HCT116 (cell line): Measurements from ENCODE around the gene SPSB3. TPM values are rescaled to one million over a fixed set of nuclear protein-coding genes. Genes with fewer than 3 reads are reported as not detected.

Experiments used
- EZH2 ChIP-seq: fragments of 200-600 bp; sonication (generic); IDR thresholded peaks from 2 replicates; pipeline ENCODE4 v1.6.1; 2017; ENCODE audit warnings: antibody characterized with exemption, mixed run types
- FOSL1 ChIP-seq: IDR thresholded peaks from 2 replicates; pipeline ENCODE4 v1.6.1; 2012; ENCODE audit warnings: low read depth
- RAD21 ChIP-seq: IDR thresholded peaks from 2 replicates; pipeline ENCODE4 v1.6.1; 2012; ENCODE audit warnings: low read depth, mild to moderate bottlenecking
- YY1 ChIP-seq: IDR thresholded peaks from 2 replicates; pipeline ENCODE4 v1.6.1; 2011; ENCODE audit warnings: low read length, low read depth, moderate library complexity, mild to moderate bottlenecking; ENCODE audit not compliant: insufficient replicate concordance; ENCODE audit errors: extremely low read depth
- ZFX ChIP-seq: fragments of 450-650 bp; IDR thresholded peaks from 2 replicates; pipeline ENCODE4 v1.6.1; 2017
- total RNA-seq: library from RNA; stranded (reverse); gene quantifications from one replicate; pipeline ENCODE4 v1.2.1, GENCODE V29; 2021; ENCODE audit not compliant: unreplicated experiment
- TF ChIP-seq, protein P1 (sequence below): IDR thresholded peaks from 2 replicates; pipeline ENCODE4 v1.6.1; 2011; ENCODE audit warnings: mild to moderate bottlenecking, low read length, moderate library complexity; ENCODE audit not compliant: insufficient replicate concordance; ENCODE audit errors: extremely low read depth
- TF ChIP-seq, protein P2 (sequence below): IDR thresholded peaks from 2 replicates; pipeline ENCODE4 v1.6.1; 2012; ENCODE audit warnings: low read depth

The SPSB3 gene
- total RNA-seq, 1 experiment from 2014 or later, result 31.6 TPM

DNA sequence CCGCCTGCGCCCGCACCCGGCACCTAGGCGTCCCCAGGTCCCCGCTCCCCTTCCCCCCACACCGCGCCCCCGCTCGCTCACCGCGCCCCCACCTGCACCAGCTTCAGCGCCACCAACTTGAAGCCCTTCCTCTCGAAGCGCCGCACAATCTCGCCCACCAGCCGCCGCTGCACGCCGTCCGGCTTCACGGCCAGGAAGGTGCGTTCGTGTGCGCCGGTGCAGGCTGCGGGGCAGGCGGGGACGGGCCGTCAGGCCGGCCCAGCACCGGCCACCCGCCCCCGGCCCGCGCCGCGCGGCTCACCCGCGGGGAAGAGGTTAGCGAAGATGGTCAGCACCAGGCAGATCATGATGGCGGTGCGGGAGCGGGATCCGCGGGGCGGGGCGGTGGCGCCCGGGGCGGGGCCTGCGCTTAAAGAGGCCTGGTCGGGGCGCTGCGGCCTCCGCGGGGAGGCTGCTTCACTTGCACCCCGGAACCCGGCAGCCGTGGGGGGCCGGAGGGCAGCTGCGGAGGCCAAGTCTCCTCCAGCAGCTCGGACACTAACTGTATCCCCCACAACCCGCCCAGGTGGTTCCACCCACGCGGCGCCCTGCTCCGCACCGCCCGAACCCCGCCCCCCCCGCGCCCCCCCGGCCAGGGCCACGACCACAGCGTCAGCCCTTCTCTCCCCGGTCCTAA lies 11.0 kb downstream of the SPSB3 start, which contains the start of gene NME3 (continued):
- TF ChIP-seq, protein P1, sequence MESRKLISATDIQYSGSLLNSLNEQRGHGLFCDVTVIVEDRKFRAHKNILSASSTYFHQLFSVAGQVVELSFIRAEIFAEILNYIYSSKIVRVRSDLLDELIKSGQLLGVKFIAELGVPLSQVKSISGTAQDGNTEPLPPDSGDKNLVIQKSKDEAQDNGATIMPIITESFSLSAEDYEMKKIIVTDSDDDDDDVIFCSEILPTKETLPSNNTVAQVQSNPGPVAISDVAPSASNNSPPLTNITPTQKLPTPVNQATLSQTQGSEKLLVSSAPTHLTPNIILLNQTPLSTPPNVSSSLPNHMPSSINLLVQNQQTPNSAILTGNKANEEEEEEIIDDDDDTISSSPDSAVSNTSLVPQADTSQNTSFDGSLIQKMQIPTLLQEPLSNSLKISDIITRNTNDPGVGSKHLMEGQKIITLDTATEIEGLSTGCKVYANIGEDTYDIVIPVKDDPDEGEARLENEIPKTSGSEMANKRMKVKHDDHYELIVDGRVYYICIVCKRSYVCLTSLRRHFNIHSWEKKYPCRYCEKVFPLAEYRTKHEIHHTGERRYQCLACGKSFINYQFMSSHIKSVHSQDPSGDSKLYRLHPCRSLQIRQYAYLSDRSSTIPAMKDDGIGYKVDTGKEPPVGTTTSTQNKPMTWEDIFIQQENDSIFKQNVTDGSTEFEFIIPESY, result no peak
- peak; percentile 32 for TF ChIP-seq YY1
- TF ChIP-seq, protein P2, sequence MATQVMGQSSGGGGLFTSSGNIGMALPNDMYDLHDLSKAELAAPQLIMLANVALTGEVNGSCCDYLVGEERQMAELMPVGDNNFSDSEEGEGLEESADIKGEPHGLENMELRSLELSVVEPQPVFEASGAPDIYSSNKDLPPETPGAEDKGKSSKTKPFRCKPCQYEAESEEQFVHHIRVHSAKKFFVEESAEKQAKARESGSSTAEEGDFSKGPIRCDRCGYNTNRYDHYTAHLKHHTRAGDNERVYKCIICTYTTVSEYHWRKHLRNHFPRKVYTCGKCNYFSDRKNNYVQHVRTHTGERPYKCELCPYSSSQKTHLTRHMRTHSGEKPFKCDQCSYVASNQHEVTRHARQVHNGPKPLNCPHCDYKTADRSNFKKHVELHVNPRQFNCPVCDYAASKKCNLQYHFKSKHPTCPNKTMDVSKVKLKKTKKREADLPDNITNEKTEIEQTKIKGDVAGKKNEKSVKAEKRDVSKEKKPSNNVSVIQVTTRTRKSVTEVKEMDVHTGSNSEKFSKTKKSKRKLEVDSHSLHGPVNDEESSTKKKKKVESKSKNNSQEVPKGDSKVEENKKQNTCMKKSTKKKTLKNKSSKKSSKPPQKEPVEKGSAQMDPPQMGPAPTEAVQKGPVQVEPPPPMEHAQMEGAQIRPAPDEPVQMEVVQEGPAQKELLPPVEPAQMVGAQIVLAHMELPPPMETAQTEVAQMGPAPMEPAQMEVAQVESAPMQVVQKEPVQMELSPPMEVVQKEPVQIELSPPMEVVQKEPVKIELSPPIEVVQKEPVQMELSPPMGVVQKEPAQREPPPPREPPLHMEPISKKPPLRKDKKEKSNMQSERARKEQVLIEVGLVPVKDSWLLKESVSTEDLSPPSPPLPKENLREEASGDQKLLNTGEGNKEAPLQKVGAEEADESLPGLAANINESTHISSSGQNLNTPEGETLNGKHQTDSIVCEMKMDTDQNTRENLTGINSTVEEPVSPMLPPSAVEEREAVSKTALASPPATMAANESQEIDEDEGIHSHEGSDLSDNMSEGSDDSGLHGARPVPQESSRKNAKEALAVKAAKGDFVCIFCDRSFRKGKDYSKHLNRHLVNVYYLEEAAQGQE, result no peak
- no peak for TF ChIP-seq RAD21
- TF ChIP-seq EZH2, result no peak
- no peak for TF ChIP-seq FOSL1
- TF ChIP-seq ZFX, result peak; percentile 60
